NCI-H510A treated with DMSO at 0.1 percent for 48 hours (cell line): ENCODE measurements around the gene ASIC1.

Source experiments
- DNase-seq: peaks from one replicate; lab custom pipeline; 2025; lab: John Stamatoyannopoulos, UW

Gene ASIC1

GRCh38 chr12:50107416-50108268 is 50.2 kb downstream of the ASIC1 start:
- DNase-seq = no peak

- no peak for DNase-seq
Measured at GRCh38 chr12:50109319-50109718, 51.9 kb downstream of the ASIC1 start.

- DNase-seq = no peak
Measured at GRCh38 chr12:50110127-50110761, 52.8 kb downstream of the ASIC1 start.

- DNase-seq = peak; percentile 59
Measured at GRCh38 chr12:50110762-50111351, 53.5 kb downstream of the ASIC1 start.

GRCh38 chr12:50111395-50111692 is 53.9 kb downstream of the ASIC1 start:
- no peak for DNase-seq

- peak; percentile 98 for DNase-seq
Measured at GRCh38 chr12:50111693-50112455, 54.5 kb downstream of the ASIC1 start, which contains the start of gene COX14. Gene COX14 (plus strand): TSS chr12:50112236. CDS start chr12:50120044, 7,808 bp downstream.

GRCh38 chr12:50112456-50113218 is 55.2 kb downstream of the ASIC1 start:
- peak; percentile 53 for DNase-seq

- DNase-seq = no peak
Measured at GRCh38 chr12:50117057-50117622, 59.7 kb downstream of the ASIC1 start.

GRCh38 chr12:50119387-50119786 is 62.0 kb downstream of the ASIC1 start:
- DNase-seq = no peak

- no peak for DNase-seq
Measured at GRCh38 chr12:50120521-50120920, 63.1 kb downstream of the ASIC1 start.

GRCh38 chr12:50120953-50121352 is 63.6 kb downstream of the ASIC1 start:
- no peak for DNase-seq

- DNase-seq = no peak
Measured at GRCh38 chr12:50121641-50122040, 64.2 kb downstream of the ASIC1 start.

GRCh38 chr12:50123203-50123602 is 65.8 kb downstream of the ASIC1 start:
- DNase-seq = no peak

GRCh38 chr12:50127546-50127945 is 70.2 kb downstream of the ASIC1 start:
- peak; percentile 64 for DNase-seq

GRCh38 chr12:50129290-50129689 is 71.9 kb downstream of the ASIC1 start:
- no peak for DNase-seq

- DNase-seq = peak; percentile 51
Measured at GRCh38 chr12:50132505-50133135, 75.2 kb downstream of the ASIC1 start.
